CD4-positive, alpha-beta T cell treated with Interleukin-15 for 1 hour (primary cell): ENCODE measurements around the gene MTRF1.
A peak's percentile ranks its signal among the peaks of the same experiment; 100 is the strongest.
"Not testable (repeated sequence)": the region's sequence is repeated elsewhere in the genome, so short reads cannot be mapped to it uniquely, and the experiment has no call there.

Experiments
- DNase-seq: peaks from one replicate; pipeline ENCODE4 v3.0.0-alpha.2; 2020

MTRF1 gene

DNA sequence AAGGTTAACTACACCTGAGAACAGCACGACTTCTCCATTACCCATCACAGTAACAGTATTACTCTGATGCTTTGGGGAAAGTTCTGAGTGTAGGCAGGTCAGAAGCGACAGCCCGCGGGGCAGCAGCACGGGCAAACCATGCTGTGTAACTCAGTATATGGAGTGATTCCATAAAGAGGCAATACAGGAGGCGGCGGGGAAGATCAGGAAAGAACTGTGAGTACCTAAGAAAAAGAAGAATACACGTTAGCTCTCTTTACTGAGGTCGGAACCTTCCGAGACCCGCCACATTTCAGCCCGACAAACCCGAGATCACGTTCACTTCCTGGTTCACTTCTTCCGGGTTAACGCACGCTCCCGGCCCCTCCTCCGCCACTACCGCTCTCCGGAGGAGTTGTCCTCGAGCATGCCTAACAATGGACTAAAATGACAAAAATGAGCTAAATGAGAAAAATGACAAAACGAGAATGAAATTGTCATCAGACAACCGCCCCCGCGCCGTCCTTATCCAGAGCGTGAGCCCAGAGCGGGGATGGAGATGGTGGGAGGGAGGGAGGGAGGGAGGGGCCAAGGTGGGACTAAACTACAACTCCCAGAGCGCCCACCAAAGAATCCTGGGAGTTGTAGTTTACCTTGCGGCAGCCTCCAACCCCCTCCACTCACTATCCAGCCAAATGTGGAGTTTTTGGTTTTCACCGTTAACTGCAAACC lies at the start of gene MTRF1:
TSS of gene MTRF1 (minus strand) at position 316 of the 711 bp plus-strand sequence. CDS start 2,669 bp downstream, outside the sequence.
- DNase-seq, result peak; percentile 76

GRCh38 chr13:41313117-41313516 lies 49.7 kb upstream of the MTRF1 start:
- no peak for DNase-seq

- no peak for DNase-seq
Measured at GRCh38 chr13:41312176-41312500, 48.8 kb upstream of the MTRF1 start.

GRCh38 chr13:41311406-41312175 lies 48.2 kb upstream of the MTRF1 start:
- DNase-seq, result peak; percentile 47

- peak; percentile 92 for DNase-seq
Measured at GRCh38 chr13:41310963-41311405, 47.6 kb upstream of the MTRF1 start, which contains the start of gene NAA16. TSS of gene NAA16 (plus strand) at chr13:41311267. CDS start at chr13:41311529, 262 bp downstream.

DNA sequence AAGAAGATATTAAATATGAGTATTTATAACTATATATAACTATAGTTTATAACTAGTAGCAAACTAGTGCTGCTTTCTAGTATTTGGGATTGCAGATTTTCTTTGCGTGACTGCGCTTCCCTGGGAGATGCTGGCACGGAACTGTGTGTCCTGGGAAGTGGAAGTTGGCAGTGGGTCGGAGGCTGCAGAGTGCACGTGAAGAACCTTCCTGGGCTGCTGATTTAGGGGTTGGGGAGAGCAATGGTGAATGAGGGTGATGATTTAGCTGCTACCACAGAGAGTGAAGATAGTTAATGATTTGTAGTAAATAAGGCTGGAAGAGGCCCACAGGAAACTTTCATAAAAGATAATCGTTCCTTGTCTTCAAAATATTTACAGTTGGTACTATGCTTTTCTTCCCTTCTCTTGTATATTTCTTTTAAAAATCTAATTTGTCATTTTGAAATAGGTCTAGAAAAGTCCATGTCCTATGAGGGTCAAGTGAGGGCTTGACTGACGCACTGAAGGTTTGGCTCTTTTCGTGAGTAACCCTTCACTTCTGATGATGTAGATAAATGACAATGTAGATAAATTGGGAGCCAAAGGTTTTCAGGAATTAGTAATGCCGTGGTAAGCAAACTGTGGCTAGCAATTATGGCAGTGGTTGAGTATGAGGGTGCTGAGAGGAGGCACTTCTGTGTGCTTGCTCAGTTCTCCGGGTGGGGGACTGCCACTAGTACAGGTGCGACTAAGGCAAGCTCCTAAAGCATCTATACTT lies 44.7 kb upstream of the MTRF1 start:
- no peak for DNase-seq

DNA sequence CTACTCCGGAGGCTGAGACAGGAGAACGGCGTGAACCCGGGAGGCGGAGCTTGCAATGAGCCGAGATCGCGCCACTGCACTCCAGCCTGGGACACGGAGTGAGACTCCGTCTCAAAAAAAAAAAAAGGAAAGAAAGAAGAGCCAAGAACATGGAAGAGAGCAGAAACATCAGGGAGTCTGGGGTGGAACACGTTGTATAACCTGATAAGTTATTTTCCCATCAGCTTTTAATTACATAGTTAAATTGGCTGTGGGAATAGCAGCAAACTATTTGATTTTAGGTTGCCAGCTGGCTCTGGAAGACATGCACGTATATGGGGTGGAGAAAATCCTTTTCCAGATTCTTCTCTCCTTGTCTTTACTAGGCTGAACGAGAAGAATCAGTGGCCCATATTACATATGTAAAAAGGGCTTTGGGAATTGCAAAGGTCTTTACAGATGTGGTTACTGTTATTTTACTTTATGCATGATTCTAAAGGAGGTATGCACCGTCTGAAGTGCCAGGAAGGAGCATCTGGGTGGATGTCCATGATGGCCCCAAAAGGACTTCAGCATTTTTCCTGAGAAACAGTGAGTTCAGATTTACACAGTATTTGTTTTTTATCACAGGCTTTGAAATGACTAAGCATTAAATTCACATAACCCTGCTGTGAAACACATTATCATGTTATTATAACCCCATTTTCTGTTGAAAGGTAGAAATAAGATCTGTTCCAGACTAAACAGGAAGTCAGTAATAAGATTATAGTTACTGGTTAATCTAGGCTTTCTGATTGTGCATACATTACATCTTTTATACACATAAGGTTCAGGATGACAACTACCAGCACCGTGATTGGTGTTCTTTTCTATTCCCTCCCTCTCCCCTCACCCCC lies 43.1 kb upstream of the MTRF1 start:
- no peak for DNase-seq

DNA sequence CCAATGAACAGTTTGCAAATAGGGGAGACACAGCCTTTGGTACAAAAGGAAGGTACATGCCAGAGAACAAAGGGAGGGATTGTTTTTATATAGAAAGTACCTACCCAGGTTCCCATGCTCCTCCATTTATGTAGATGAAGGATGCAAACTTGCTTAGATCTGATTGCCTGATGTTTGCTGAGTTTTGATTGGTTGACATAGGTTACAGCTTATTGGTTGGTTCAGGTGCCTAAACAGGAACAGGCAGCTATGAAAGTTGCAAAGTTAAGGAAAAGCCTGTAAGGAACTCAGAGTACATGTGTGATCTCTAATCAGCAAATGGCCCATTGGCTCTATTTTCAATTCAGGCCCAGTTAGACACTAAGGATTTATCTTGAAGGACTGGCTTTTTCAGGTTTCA lies 41.2 kb upstream of the MTRF1 start:
- no peak for DNase-seq

- DNase-seq, result no peak
Measured at GRCh38 chr13:41302743-41303142, 39.4 kb upstream of the MTRF1 start.

DNA sequence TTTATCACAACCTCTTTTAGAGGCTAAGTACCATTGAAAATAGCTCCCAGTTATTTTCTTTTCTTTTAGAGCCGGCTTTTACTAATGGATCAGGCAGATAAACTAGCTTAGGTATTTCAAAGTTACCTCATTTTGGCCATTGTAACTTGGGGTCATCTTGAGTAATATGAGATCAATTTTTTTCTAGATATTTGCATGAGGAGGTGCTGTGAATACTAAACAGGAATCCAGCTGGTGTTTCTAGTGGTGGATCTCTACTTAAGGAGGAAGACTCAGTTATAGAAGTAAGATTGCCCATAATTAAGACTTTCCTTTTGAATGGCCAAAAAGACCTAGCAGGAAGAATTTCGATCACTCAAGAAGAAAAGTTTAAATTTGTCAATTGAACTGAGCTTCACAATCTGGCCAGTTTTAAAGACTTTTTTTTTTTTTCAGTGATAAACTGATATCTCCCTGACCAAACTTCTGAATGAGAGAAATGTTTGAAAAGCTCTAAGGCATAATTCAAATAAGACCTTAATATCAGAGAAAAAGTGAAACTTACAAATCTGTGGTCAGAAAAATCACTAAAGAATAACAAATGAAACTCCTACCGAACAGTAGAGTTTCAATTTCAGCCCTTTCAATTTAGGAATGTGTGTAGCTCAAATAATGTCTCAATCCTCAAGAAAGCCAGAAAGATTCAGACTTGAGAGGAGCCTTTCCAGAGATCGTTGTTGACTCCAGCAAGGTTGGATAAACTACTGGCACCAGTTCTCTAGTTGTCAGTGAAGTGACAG lies 36.1 kb upstream of the MTRF1 start:
- no peak for DNase-seq

GRCh38 chr13:41296879-41297646 lies 33.7 kb upstream of the MTRF1 start:
- no peak for DNase-seq

DNA sequence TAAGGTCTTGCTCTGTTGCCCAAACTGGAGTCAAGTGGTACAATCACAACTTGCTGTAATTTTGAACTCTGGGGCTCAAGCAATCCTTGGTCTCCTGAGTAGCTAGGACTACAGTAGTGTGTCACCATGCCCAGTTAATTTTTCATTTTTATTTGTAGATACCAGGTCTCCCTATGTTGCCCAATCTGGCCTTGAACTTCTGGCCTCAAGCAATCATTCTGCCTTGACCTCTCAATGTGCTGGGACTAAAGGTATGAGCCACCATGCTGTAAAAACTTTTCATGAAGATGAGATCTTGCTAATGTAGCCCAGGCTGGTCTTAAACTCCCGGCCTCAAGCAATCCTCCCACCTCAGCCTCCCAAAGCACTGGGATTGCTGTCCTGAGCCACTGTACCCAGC lies 32.6 kb upstream of the MTRF1 start:
- no peak for DNase-seq

GRCh38 chr13:41294914-41295313 lies 31.5 kb upstream of the MTRF1 start:
- no peak for DNase-seq

- no peak for DNase-seq
Measured at GRCh38 chr13:41293272-41293671, 29.9 kb upstream of the MTRF1 start.

GRCh38 chr13:41291246-41291645 lies 27.9 kb upstream of the MTRF1 start:
- no peak for DNase-seq

DNA sequence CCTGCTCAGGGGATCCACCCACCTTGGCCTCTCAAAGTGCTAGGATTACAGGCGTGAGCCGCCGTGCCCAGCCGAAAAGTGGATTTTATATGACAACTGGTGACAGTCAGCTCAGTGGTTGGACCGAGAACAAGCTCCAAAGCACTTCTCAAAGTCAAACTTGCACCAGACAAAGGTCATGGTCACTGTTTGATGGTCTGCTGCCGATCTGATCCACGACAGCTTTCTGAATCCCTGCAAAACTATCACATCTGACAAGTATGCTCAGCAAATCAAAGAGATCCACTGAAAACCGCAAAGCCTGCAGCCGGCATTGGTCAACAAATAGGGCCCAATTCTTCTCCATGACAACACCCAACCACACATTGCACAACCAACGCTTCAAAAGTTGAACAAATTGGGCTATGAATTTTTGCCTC lies 26.1 kb upstream of the MTRF1 start:
- DNase-seq, result no peak

GRCh38 chr13:41286370-41286769 lies 23.0 kb upstream of the MTRF1 start:
- no peak for DNase-seq

- no peak for DNase-seq
Measured at GRCh38 chr13:41284512-41285288, 21.3 kb upstream of the MTRF1 start.

GRCh38 chr13:41282129-41282571 lies 18.8 kb upstream of the MTRF1 start:
- no peak for DNase-seq

DNA sequence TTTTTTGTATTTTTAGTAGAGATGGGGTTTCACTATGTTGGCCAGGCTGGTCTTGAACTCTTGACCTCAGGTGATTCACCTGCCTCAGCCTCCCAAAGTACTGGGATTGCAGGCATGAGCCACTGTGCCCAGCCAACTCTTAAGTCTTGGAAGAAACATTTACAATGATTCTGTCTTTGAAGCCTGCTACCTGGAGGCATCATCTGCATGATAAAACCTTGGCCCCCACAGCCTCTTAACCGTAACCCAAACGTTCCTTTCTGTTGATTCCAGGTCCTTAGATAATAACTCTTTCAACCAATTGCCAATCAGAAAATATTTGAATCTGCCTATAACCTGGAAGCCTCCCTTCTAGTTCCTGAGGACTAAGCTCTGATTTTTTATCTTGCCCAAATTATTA lies 15.8 kb upstream of the MTRF1 start:
- not testable (repeated sequence) for DNase-seq
